ENCODE results near the gene MIPEP. TPM values are rescaled to one million over a fixed set of nuclear protein-coding genes. Genes with fewer than 3 reads are reported as not detected.

Gene MIPEP
- total RNA-seq, 1 experiment from 2014 or later = 14.7 TPM

DNA sequence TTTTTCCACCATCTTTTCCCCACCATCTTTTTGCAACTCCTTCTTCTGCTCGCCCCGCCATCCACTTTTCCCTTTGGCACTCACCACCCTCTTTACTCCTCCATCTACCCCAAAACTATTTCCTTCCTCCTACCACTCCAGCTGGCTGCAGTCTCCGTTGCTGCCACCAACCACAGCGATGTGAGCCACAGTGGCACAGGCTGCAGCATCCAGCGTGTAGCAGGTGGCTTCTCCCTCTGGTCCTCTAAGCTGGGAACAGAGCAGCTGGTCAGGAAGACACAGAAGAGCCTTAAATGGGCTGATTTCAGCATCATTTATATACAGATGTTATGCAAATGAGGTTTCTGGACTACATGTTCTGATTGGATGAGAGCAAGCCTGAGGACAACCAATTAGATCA lies 174.5 kb downstream of the MIPEP start:
- in situ Hi-C loops (cut with HindIII; ENCODE audit: low pct_unique_long_range_greater_than_20kb, low sequenced_read_pairs) = no loop called here
- no peak for DNase-seq (ENCODE audit: low read depth)

DNA sequence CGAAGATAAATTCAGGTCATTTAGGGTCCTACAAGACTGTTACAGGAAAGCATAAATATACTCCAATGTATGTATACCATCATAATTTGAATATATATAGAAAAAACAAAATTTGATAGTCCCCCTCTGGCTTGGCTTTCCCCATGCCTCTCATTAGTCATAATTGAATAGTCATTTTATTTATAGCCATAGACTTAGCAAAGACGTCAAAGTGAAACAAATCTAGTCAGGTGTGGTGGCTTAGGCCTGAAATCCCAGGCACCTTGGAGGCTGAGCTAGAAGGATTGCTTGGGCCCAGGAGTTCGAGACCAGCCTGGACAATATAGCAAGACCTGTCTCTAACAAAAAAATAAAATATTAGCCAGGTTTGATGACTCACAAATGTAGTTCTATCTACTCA lies 177.8 kb downstream of the MIPEP start:
- in situ Hi-C loops (cut with HindIII; ENCODE audit: low pct_unique_long_range_greater_than_20kb, low sequenced_read_pairs) = no loop called here

GRCh38 chr13:23710366-23710765 lies 178.8 kb downstream of the MIPEP start:
- in situ Hi-C loops (cut with HindIII; ENCODE audit: low pct_unique_long_range_greater_than_20kb, low sequenced_read_pairs) = no loop called here
- DNase-seq (ENCODE audit: low read depth) = no peak

More for the DNA sequence above, 177.8 kb downstream of the MIPEP start:
- DNase-seq (ENCODE audit: low read depth) = no peak

- no peak for DNase-seq (ENCODE audit: low read depth)
- in situ Hi-C loops (cut with HindIII; ENCODE audit: low pct_unique_long_range_greater_than_20kb, low sequenced_read_pairs) = no loop called here
Measured at GRCh38 chr13:23709536-23709935, 179.7 kb downstream of the MIPEP start.

- in situ Hi-C loops (cut with HindIII; ENCODE audit: low pct_unique_long_range_greater_than_20kb, low sequenced_read_pairs) = no loop called here
- DNase-seq (ENCODE audit: low read depth) = no peak
Measured at GRCh38 chr13:23707674-23708073, 181.5 kb downstream of the MIPEP start.

GRCh38 chr13:23705583-23705982 lies 183.6 kb downstream of the MIPEP start:
- in situ Hi-C loops (cut with HindIII; ENCODE audit: low pct_unique_long_range_greater_than_20kb, low sequenced_read_pairs) = no loop called here
- no peak for DNase-seq (ENCODE audit: low read depth)

GRCh38 chr13:23703246-23703860 lies 185.8 kb downstream of the MIPEP start:
- in situ Hi-C loops (cut with HindIII; ENCODE audit: low pct_unique_long_range_greater_than_20kb, low sequenced_read_pairs) = no loop called here
- DNase-seq (ENCODE audit: low read depth) = no peak

- in situ Hi-C loops (cut with HindIII; ENCODE audit: low pct_unique_long_range_greater_than_20kb, low sequenced_read_pairs) = no loop called here
- DNase-seq (ENCODE audit: low read depth) = no peak
Measured at GRCh38 chr13:23701636-23702035, 187.6 kb downstream of the MIPEP start.

DNA sequence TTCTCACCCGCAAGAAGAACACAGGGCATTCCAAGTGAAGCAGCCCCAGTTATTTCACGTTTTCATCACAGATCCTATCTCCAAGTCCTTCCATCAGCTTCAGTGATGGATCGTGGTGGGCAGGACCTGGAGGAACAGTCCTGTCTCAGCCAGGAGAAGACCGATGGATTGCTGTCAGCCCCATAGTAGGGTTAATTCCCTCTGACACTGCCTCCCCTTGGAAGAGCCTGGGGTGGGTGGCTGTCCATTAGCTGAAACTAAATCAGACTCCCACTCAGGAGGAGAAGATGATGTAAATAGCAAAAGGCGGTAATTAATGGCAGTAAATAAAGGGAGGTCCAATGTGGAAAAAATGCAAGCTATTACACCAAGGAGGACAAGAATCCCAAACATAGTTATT lies 188.0 kb downstream of the MIPEP start:
- in situ Hi-C loops (cut with HindIII; ENCODE audit: low pct_unique_long_range_greater_than_20kb, low sequenced_read_pairs) = no loop called here
- DNase-seq (ENCODE audit: low read depth) = no peak

DNA sequence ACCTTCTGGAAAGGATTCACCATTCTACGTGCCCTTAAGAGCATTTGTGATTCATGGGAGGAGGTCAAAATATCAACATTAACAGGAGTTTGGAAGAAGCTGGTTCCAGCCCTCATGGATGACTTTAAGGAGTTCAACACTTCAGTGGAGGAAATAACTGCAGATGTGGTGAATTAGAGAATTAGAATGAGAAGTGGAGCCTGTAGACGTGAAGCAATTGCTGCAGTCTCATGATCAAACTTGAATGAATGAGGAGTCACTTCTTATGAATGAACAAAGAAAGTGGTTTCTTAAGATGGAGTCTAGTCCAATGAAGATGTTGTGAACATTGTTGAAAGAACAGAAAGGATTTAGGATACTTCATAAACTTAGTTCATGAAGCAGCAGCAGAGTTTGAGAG lies 189.9 kb downstream of the MIPEP start:
- in situ Hi-C loops (cut with HindIII; ENCODE audit: low pct_unique_long_range_greater_than_20kb, low sequenced_read_pairs) = no loop called here
- no peak for DNase-seq (ENCODE audit: low read depth)

DNA sequence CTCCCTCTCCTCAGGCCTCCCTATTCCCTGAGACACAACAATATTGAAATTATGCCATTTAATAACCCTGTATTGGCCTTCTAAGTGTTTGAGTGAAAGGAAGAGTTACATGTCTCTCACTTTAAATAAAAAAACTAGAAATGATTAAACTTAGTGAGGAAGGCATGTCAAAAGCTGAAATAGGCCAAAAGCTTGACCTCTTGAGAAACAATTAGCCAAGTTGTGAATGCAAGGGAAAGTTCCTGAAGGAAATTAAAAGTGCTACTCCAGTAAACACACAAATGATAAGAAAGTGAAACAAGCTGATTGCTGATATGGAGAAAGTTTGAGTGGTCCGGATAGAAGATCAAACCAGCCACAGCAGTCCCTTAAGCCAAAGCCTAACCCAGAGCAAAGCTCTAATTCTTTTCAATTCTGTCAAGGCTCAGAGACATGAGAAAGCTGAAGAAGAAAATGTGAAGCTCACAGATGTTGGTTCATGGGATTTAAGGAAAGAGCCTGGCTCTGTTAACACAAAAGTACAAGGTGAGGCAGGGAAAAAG lies 191.4 kb downstream of the MIPEP start:
- in situ Hi-C loops (cut with HindIII; ENCODE audit: low pct_unique_long_range_greater_than_20kb, low sequenced_read_pairs) = no loop called here
- no peak for DNase-seq (ENCODE audit: low read depth)

- no peak for DNase-seq (ENCODE audit: low read depth)
- in situ Hi-C loops (cut with HindIII; ENCODE audit: low pct_unique_long_range_greater_than_20kb, low sequenced_read_pairs) = no loop called here
Measured at GRCh38 chr13:23696610-23697009, 192.6 kb downstream of the MIPEP start.

DNA sequence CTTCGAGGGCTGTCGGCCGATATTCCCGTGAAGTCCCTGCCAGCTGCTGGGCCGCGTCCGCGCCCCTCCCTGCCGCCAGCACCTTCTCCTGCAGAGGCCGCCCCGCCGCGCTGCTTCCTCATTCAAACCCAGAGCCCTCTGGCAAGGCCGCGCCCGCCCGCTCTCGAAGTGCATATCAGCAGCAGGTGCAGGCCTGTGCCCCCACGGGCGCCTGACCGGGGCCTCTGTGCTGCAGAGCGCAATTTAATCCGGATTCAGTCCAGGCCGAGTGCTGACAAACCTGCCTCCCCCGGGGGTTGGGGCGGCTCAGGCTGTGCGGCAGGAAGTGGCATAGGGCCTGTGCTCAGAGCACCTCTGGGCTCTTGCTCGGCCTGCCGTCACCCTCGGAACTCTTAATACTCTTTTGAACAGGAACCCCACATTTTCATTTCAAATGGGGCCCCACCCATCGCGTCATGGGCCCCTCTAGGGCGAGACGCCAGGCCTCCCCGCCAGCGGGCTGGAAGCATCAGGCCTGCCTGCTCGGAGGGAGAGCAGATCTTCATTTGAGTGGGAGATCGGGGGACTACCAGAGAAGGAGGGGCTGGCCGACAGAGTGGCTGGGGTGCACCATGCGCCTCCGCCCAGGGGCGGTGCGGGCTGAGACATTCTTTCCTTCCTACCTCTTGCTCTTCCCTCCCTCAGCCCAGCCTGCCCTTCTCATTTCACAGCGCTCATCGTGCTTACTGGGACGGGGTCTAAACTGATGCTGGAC lies 193.3 kb downstream of the MIPEP start:
- DNase-seq (ENCODE audit: low read depth) = no peak
- in situ Hi-C loops (cut with HindIII; ENCODE audit: low pct_unique_long_range_greater_than_20kb, low sequenced_read_pairs) = no loop called here

DNA sequence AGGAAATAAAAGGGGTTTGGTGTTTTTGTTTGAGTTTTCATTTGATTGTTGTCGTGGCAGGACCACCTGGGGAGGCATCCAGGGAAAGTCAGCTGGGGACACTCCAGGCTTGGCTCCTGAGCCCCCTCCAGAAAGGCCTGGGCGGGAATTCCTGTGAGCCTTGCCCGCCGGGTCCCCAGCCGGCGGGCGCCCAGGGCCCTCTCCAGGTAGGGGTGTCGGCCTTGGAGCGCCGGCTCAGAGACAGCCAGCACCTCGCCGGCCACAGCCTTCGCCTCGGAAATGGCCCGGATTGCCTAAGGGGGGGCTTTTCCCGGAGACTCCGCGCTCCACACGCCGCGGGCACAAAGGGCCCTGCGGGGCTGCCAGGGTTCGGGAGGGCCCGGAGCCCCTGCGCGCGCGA lies 194.0 kb downstream of the MIPEP start:
- no peak for DNase-seq (ENCODE audit: low read depth)
- in situ Hi-C loops (cut with HindIII; ENCODE audit: low pct_unique_long_range_greater_than_20kb, low sequenced_read_pairs) = no loop called here

DNA sequence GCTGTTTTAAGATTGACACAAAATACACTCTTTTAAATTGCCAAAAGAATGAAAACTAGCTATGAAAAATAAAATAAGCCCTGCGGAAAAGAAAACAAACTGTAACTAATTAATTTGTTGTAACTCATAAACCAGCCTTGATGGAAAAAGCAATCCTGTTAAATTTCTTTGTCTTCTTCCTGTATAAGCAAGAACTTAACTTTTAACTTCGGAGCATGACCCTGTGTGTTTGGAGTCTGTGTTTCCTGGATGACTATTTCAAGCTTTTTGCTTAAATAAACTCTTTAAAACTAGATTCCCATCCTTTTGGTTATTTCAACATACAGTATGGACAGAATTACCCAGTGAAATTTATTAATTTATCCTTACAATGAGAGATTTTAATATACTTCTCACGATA lies 196.4 kb downstream of the MIPEP start:
- in situ Hi-C loops (cut with HindIII; ENCODE audit: low pct_unique_long_range_greater_than_20kb, low sequenced_read_pairs) = no loop called here
- no peak for DNase-seq (ENCODE audit: low read depth)

- no peak for DNase-seq (ENCODE audit: low read depth)
- in situ Hi-C loops (cut with HindIII; ENCODE audit: low pct_unique_long_range_greater_than_20kb, low sequenced_read_pairs) = no loop called here
Measured at GRCh38 chr13:23690668-23691067, 198.5 kb downstream of the MIPEP start.

DNA sequence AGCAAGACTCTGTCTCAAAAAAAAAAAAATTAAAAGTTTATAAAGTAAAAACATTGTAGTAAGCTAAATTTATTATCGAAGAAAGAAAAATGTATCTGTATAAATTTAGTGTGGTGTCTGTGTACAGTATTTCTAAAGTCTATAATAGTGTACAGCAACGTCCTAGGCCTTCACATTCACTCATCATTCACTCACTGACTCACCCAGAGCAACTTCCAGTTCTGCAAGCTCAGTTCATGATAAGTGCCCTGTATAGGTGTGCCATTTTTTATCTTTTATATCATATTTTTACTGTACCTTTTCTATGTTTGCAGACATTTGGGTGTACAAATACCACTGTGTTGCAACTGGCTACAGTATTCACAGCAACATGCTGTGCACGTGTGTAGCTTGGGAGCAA lies 200.9 kb downstream of the MIPEP start:
- in situ Hi-C loops (cut with HindIII; ENCODE audit: low pct_unique_long_range_greater_than_20kb, low sequenced_read_pairs) = no loop called here

DNA sequence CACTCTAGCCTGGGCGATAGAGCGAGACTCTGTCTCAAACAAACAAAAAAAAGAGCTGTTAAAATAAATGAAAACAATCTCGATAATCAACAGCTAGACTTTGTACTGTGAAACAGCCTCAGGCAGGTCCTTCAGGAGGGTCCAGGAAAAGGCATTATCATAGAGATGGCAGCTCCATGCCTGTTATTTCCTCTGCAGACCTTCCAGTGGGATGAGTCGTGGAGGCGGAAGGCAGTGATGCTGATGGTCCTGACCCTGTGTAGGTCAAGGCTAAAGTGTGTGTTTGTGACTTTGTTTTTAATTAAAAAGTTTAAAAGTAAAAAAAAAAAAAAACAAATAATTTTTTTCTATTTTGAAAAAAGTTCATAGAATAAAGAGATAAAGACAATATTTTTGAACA lies 201.6 kb downstream of the MIPEP start:
- no peak for DNase-seq (ENCODE audit: low read depth)

More for the DNA sequence above, 200.9 kb downstream of the MIPEP start:
- DNase-seq (ENCODE audit: low read depth) = no peak

GRCh38 chr13:23686948-23687347 lies 202.3 kb downstream of the MIPEP start:
- in situ Hi-C loops (cut with HindIII; ENCODE audit: low pct_unique_long_range_greater_than_20kb, low sequenced_read_pairs) = no loop called here
- no peak for DNase-seq (ENCODE audit: low read depth)

More for the DNA sequence above, 201.6 kb downstream of the MIPEP start:
- in situ Hi-C loops (cut with HindIII; ENCODE audit: low pct_unique_long_range_greater_than_20kb, low sequenced_read_pairs) = no loop called here

DNA sequence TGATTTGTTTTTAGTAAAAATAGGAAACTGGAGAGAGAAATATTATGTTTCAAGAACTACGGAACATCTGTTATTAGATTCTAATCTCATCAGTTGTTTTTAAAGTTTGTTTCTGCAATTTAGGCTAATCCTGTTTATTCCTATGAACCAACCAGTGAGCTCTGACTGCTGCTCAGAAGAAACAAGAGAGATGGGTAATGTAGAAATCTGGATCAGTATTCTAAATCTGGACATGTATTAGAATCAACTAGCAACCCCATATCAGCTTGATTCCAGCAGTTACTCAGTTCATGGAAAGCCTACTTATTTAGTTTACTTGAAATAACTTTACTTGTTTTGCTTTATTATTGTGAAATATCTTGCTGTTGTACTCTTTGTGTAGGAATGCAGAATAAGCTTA lies 203.8 kb downstream of the MIPEP start:
- in situ Hi-C loops (cut with HindIII; ENCODE audit: low pct_unique_long_range_greater_than_20kb, low sequenced_read_pairs) = no loop called here

More for the DNA sequence above, 203.8 kb downstream of the MIPEP start:
- no peak for DNase-seq (ENCODE audit: low read depth)

Data from Caki2 (cell line).